Loucy (cell line): ENCODE data around the gene PLCL1.

ENCODE experiments used
- EZH2phosphoT487 ChIP-seq: fragments of 200-600 bp; IDR thresholded peaks from 2 replicates; pipeline ENCODE4 v1.6.1; 2018; ENCODE audit warnings: antibody characterized with exemption, mild to moderate bottlenecking, moderate library complexity, borderline replicate concordance
- TF ChIP-seq, protein P1 (sequence below): fragments of 200-600 bp; sonication (generic); conservative IDR thresholded peaks from 2 replicates; pipeline ENCODE4 v1.5.1; 2014; ENCODE audit warnings: mild to moderate bottlenecking, antibody characterized with exemption, low read length

DNA sequence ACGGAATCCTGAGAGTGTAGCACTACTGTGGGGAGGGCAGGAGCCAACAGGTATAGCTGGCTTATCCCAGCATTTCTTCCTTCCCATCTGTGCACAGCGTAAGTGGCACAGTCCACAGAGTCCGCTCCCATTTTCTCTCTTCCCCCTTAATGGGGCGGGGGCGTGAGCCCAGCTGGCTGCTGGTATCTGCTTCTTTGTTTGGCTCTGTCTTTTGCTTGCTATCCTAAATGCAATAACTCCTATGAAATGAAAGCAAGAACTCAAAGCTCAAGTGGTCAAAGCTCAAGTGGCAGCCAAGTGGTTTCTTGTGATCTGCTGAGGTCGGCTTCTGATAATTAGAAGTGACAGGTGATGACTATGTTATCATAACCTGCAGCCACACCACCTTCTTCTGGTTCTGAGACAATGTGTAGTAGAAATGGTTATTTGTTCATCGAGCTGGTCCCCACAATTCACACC, 192.7 kb downstream of the PLCL1 start:
- TF ChIP-seq, protein P1, sequence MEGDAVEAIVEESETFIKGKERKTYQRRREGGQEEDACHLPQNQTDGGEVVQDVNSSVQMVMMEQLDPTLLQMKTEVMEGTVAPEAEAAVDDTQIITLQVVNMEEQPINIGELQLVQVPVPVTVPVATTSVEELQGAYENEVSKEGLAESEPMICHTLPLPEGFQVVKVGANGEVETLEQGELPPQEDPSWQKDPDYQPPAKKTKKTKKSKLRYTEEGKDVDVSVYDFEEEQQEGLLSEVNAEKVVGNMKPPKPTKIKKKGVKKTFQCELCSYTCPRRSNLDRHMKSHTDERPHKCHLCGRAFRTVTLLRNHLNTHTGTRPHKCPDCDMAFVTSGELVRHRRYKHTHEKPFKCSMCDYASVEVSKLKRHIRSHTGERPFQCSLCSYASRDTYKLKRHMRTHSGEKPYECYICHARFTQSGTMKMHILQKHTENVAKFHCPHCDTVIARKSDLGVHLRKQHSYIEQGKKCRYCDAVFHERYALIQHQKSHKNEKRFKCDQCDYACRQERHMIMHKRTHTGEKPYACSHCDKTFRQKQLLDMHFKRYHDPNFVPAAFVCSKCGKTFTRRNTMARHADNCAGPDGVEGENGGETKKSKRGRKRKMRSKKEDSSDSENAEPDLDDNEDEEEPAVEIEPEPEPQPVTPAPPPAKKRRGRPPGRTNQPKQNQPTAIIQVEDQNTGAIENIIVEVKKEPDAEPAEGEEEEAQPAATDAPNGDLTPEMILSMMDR, result no peak
- TF ChIP-seq EZH2phosphoT487, result no peak
